Adrenal gland (tissue), 5 donors: Measurements from ENCODE around the gene SMAD7.

Experiments used
- CTCF ChIP-seq, 6 experiments: fragments of 450-650 bp in 4 of 6; fragments of 200-600 bp in 2 of 6; sonication (generic) in 1 of 6; IDR thresholded peaks; 1 replicate in 5 of 6; 2 replicates in 1 of 6; pipeline versions ENCODE4 v1.5.1 to v1.8.0; 2016 to 2021; ENCODE audit warnings: antibody characterized with exemption in 6 of 6, mild to moderate bottlenecking in 2 of 6, moderate library complexity in 1 of 6
- POLR2A ChIP-seq, 2 donors: fragments of 450-650 bp; IDR thresholded peaks; one replicate each; pipeline ENCODE4 v1.6.1; 2017; ENCODE audit warnings: antibody characterized with exemption in 2 of 2, mild to moderate bottlenecking in 2 of 2, moderate library complexity in 1 of 2
- donor health status: DM: no; HTN: no; CAD: no.

- TF ChIP-seq CTCF (IDR thresholded peaks at IDR 0.05), result no peak
- no peak for TF ChIP-seq POLR2A (IDR thresholded peaks at IDR 0.05)
Observed at GRCh38 chr18:48919547-48919946, 31.2 kb downstream of the SMAD7 start.
